NCI-H2029 treated with DMSO at 0.1 percent for 48 hours (cell line): ENCODE results near the gene ATF6.
A peak's percentile ranks its signal among the peaks of the same experiment; 100 is the strongest.

Experiments
- DNase-seq: peaks from one replicate; lab custom pipeline; 2025; lab: John Stamatoyannopoulos, UW

ATF6 gene

DNA sequence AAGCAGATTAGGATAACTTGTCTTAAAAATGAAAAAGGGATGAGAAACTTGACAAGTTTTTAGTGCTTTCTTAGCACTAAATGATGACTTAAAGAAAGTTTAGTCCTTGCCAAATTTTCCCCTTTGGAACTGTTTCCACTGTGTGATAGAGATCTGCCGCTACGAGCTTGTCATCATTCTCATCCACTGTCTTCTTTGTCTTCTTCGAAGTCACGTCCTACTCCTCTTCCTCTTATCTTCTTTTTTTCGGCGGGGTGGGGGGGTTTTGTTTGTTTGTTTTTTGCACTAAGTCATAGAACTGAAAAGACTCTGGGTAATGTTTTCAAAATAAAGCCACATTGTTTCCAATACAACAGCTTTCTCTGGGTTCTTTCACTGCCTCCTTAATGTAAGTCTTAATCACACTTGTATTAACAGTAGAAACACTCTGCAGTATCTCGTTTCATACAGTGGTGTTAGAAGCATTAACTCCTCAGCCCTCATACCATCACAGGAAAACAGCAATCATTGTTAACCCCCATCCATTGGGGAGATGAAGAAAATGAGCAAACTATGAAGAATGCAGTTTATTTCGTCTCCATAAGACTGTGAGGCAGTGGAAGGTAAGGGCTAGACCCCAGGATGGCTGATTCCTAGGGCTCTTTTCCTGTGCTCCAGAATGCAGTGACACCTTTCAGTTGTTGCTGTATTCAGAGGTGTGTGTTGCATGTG lies 175.8 kb downstream of the ATF6 start:
- no peak for DNase-seq

DNA sequence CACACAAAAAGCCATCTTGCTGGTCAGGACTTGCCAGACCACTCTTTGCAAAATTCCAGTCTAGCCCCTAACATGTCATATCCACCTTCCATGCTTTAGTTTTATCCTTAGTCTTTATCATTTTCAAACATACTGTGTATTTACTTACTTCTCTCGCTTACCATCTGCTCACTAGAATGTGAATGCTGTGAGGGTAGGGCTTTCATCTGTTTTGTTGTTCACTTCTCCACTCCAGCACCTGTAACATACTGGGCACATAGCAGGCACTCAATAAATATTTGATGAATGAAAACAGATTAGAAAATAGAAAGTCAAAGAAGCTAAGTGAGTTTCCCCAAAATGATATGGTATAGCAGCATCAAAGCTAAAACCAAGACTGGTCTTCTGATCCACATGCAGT lies 177.6 kb downstream of the ATF6 start:
- DNase-seq = no peak

DNA sequence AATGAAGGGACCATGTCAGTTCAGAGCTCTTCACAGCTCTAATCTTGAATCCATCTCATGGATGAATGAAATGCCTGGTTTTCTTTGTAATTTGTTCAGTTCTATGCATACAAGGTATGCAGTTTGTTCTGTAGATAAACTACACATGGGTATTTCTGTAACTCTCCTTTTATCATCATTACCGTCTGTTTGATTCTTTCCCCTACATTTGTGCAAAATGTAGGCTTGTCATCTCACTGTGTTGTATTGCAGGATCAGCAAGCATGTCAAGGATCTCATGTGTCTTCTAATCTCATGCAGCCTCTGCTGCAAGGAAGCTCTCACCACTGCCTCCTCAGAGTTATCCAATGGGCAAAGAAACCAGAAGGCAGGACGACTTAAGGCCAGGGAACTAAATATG lies 178.3 kb downstream of the ATF6 start:
- no peak for DNase-seq

DNA sequence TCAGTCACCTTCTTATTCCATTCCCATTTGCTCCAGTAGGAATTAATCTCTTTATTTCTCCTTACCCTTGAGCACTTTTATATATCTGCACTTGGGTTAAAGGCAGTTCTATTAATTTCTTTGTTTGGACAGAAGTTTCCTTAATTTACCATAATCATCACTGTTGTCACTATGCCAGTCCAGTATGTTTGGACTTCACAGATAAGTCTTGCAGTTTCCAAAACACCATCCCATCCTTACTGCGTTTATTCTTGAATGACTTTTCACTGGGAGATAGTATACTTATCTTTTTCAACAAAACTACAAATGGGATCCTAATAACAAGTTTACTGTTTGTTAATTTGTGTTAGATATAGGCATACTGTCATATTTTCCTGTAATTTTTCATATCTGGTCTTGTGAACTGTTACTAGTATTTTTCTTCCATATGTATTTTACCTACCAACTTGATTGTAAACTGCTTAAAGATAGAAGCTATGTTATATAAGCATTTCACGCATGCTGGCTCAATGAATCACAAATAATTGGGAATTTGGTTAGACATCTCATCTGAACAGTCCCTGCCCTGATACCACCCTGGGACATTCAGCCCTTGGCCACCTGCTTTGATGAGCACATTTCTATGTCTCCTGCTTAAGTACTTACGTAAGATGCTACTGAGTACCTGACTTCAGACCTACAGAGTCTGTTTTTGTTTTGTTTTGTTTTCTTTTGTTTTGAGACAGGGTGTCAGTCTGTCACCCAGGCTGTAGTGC lies 179.4 kb downstream of the ATF6 start:
- no peak for DNase-seq

GRCh38 chr1:161946071-161946987 lies 180.2 kb downstream of the ATF6 start:
- no peak for DNase-seq

DNA sequence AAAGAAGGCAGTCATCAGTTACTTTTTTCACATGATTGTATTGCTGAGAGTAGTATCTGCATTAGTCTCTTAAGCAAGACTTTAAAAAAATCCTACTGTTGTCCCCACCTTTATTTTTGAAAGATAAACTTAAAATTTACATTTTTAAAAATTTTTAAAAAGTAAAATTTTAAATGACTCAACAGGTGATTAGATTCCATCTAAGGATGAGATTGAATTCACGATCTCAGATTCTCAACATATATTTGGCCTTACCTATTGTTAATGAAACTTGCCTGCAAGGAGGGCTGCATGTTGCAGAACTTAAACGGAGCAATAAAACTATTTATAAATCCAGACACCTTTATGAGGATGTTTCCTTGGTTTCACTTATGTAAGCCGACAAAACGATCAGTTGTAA lies 182.3 kb downstream of the ATF6 start:
- DNase-seq = no peak

GRCh38 chr1:161949548-161949947 lies 183.4 kb downstream of the ATF6 start:
- no peak for DNase-seq

GRCh38 chr1:161950377-161950776 lies 184.3 kb downstream of the ATF6 start:
- no peak for DNase-seq

DNA sequence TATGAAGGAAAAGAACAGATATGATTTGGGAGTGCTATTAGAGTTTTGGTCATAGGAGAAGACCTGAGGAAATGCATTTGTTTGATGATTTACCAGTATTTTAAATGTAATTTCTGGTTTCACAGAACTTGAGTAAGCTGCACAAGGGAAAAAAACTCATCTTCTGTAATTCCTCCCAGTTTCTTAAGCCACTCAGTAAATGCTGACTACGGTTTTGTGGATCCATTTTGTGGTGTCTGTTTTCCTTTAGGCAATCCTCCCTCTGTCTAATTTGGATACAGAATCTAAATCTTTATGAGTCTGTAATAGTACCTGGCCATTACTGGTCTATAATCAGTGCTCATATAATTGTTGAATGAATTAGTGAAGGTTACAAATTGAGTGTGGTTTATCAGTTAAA lies 185.5 kb downstream of the ATF6 start:
- DNase-seq = no peak

GRCh38 chr1:161952607-161953172 lies 186.6 kb downstream of the ATF6 start:
- no peak for DNase-seq

DNA sequence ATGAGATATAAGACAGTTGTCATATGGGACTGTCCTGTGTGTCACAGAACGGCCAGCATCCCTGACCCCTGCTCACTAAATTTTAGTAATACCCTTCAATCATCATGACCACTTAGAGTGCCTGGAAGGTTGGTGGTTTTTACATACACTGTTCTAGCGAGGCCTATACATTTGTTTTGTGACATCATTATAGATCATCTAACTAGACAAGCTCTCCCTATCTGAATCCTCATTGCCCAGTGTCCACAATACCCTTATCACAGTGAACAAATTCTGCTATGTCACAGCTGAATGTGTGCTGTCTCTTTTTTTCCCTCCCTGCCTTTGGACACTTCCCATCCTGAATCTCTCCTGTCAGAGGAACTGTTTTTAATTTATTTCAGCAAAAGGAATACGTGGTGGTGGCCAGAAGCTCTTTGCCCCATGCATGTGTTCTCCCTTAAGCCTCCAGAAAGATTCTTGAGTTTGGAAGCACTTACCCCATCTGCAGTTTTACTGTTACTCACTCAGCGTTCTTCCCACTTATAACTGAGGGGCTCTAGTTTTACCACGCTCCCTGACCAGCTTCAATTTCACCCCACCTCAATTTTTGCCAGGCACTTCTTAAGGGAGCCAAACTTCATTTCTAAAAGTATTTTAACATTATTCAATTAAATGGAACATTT lies 187.3 kb downstream of the ATF6 start:
- no peak for DNase-seq

- peak; percentile 49 for DNase-seq
Measured at GRCh38 chr1:161954050-161954449, 187.9 kb downstream of the ATF6 start.

GRCh38 chr1:161954466-161954865 lies 188.3 kb downstream of the ATF6 start:
- DNase-seq = no peak

- no peak for DNase-seq
Measured at GRCh38 chr1:161955606-161956005, 189.5 kb downstream of the ATF6 start.

DNA sequence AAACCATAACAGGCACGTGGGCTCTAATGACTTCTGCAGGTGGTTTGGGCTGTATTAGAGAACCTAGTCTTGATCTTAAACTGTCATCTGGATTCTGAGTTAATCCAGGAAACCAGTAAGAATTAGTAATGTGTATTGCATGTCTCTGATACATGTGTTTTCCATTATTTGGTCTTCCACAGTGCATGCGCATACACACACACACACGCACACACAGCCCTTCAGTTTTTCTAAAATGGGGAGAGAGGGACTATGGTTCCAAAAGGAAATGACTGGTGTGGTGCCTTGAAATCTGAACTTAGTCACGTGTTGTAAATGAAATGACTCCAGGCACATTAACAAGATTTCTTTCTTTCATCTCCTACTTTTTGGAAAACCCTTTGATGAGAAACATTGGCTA lies 190.0 kb downstream of the ATF6 start:
- no peak for DNase-seq

DNA sequence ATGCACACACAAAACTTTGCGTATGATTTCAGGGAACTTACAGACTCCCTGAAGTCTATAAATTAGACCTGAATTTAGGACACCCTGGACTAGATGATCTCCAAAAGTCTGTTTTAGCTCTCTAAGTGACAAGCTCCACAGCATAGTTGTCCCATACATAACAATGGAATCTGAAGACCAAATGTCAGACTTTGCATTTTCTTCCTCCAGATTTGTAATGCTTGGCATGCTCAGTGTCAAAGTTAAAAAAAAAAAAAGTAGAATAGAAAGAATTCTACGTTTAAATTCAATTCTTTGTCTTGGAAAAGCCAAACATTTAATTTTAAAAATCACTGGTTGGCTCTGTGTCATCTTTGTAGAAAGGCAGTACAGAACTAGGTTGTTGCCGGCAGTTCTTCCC lies 190.8 kb downstream of the ATF6 start:
- no peak for DNase-seq

GRCh38 chr1:161958425-161958824 lies 192.3 kb downstream of the ATF6 start:
- DNase-seq = no peak

DNA sequence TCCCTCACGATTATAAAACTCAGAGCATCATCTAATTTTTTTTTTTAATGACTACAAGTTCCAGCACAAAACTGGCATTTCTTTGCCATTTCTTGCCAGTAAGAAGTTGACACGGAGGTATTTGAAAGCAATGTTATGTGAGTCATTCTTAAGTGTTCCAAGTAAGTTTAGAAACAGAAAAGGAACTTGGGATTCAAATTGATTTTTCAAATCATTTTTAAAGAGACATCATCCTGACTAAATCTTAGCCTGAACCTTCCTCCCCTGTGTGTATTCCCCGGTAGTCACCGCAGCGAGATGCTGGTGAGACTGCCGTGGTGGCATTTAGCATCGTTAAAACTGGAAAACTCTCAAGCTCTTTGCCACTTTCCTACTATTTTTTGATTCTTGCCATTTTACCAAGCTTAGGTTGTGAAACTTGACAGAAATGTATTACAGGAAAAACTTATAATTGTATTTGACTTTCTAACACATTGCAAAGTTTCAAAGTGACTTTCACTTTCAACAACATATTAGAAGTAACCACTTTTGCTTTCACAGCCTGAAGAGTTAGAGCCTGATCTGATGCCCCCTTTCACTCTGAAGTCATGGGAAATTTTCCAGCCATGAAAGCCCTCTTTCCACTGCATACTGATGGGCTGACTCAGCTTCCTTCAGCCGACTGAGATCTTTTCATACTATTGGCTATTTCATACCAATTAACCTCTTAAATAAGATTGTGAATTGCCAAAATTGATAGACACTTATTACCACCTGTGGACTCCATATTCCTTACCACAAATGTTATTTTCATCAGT lies 196.2 kb downstream of the ATF6 start:
- DNase-seq = no peak

DNA sequence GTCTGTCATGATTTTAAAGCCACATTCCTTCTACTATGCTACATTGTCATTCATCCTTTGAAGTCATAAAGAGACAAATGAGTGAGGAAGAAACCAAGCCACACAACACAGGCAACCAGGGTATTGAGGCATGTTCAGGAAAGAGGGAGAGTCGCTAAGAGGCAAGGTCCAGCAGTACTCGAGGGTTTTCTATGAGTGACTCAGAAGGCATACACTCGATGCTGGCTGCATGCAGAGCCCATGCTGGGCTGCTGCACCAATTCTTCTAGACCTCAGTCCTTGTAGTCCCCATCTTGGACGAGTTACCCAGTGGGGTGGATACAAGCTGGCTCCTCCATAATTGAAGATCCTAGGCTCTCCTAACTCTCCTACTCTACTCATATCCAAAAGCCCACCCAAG lies 199.9 kb downstream of the ATF6 start:
- DNase-seq = no peak

DNA sequence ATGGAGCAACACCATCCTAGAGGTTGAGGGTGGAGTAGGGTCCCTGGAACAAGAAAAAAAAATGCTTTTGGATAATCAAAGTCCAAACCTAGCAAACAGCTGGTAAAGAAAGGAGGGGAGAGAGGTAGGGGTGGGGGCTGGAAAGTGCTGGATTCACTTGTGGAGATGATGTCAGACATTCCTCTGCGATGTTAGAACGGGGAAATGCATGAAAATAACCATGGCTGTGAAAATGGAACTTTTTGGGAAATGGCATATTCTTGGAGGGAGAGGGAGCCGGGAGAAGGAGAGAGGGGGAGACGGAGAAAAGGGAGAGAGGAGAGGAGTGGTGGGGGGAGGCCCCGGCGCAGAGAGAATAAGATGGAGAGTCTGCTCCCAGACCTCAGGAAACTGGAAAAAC lies 203.9 kb downstream of the ATF6 start:
- DNase-seq = no peak

GRCh38 chr1:161970633-161971032 lies 204.5 kb downstream of the ATF6 start:
- DNase-seq = no peak
